Ovary (tissue), 3 donors: ENCODE results near the gene ATP6AP1.

Experiments
- CTCF ChIP-seq, 3 donors: fragments of 450-650 bp in 2 of 3; fragments of 200-600 bp in 1 of 3; IDR thresholded peaks; one replicate each; pipeline versions ENCODE4 v1.5.1 to v1.8.0; 2016 to 2022; ENCODE audit warnings: antibody characterized with exemption in 3 of 3, mild to moderate bottlenecking in 1 of 3
- EP300 ChIP-seq: sonication (generic); formaldehyde crosslinking; IDR thresholded peaks from one replicate; pipeline ENCODE4 v1.6.1; 2017; ENCODE audit warnings: antibody characterized with exemption
- POLR2A ChIP-seq: fragments of 450-650 bp; IDR thresholded peaks from one replicate; pipeline ENCODE4 v1.6.1; 2017; ENCODE audit warnings: antibody characterized with exemption, mild to moderate bottlenecking, moderate library complexity
- donor health status: DM: no; HTN: no; CAD: no.

GRCh38 chrX:154401045-154401799 is 27.3 kb upstream of the ATP6AP1 start:
- TF ChIP-seq CTCF (IDR thresholded peaks at IDR 0.05) (no peak), POLR2A (no peak), EP300 (no peak)
